C4-2B (cell line): ENCODE measurements around the gene PWP1.

Experiments used
- CTCF ChIP-seq: fragments of 450-650 bp; conservative IDR thresholded peaks from 2 replicates; pipeline ENCODE4 v1.5.1; 2017; ENCODE audit warnings: mild to moderate bottlenecking
- ZFX ChIP-seq: fragments of 450-650 bp; IDR thresholded peaks from 2 replicates; pipeline ENCODE4 v1.6.1; 2017

- TF ChIP-seq CTCF (no peak), ZFX (no peak)
These were observed 75.9 kb downstream of the PWP1 start for GRCh38 chr12:107761502-107761904.
